H1 (cell line): Measurements from ENCODE around the gene LRRC28. TPM values are rescaled to one million over a fixed set of nuclear protein-coding genes. Genes with fewer than 3 reads are reported as not detected.

Source experiments
- CTCF ChIA-PET: fragments of 300-600 bp; sonication (Branson Sonifier 250); formaldehyde crosslinking; loops from one replicate; lab custom pipeline; 2021; ENCODE audit not compliant: partially characterized antibody; lab: Charles Lee
- POLR2A ChIA-PET: fragments of 300-600 bp; sonication (Branson Sonifier 250); formaldehyde crosslinking; loops from one replicate; lab custom pipeline; 2021; ENCODE audit warnings: inconsistent platforms; ENCODE audit not compliant: partially characterized antibody; lab: Charles Lee
- DNase-seq, 2 experiments: peaks; one replicate each; pipeline versions ENCODE4 v3.0.0 to v3.0.0-alpha.2; 2010 to 2022; ENCODE audit warnings: low spot score in 2 of 2, low read depth in 1 of 2, mixed read lengths in 1 of 2
- FAIRE-seq: peaks from 2 replicates; lab custom pipeline; 2011; peaks lifted over from hg19 to GRCh38; lab: Jason Lieb, UNC
- H2AFZ ChIP-seq: 2 replicates; pipeline ENCODE4 v1.8.1; 2012; ENCODE audit warnings: low read length, inconsistent platforms
- H2AK5ac ChIP-seq: 2 replicates; pipeline ENCODE4 v1.6.1; 2013; ENCODE audit warnings: low read depth, low read length
- H2BK120ac ChIP-seq: replicated peaks from 2 replicates; pipeline ENCODE3; 2013; ENCODE audit warnings: low read depth, low read length, inconsistent platforms
- H2BK12ac ChIP-seq: 2 replicates; pipeline ENCODE4 v1.6.1; 2013; ENCODE audit warnings: low read depth, low read length
- H2BK15ac ChIP-seq: 2 replicates; pipeline ENCODE4 v1.6.1; 2013; ENCODE audit warnings: low read length
- H2BK20ac ChIP-seq: 2 replicates; pipeline ENCODE4 v1.6.1; 2013; ENCODE audit warnings: low read length
- H2BK5ac ChIP-seq: 2 replicates; pipeline ENCODE4 v1.6.1; 2013; ENCODE audit warnings: low read depth, low read length
- H3K14ac ChIP-seq: 2 replicates; pipeline ENCODE4 v1.6.1; 2013; ENCODE audit warnings: inconsistent platforms; ENCODE audit not compliant: insufficient read length
- H3K18ac ChIP-seq: 2 replicates; pipeline ENCODE4 v1.6.1; 2013; ENCODE audit warnings: low read length; ENCODE audit errors: extremely low read depth
- H3K23ac ChIP-seq: 2 replicates; pipeline ENCODE4 v1.6.1; 2013; ENCODE audit warnings: inconsistent platforms; ENCODE audit not compliant: insufficient read length
- H3K23me2 ChIP-seq: 2 replicates; pipeline ENCODE4 v1.6.1; 2013; ENCODE audit warnings: low read depth, low read length
- H3K27ac ChIP-seq: 2 replicates; pipeline ENCODE4 v1.6.1; 2011; ENCODE audit warnings: low read depth, low read length, inconsistent platforms
- H3K27me3 ChIP-seq, 4 experiments: replicated peaks in 1 of 4; 1 replicate in 1 of 4; 2 replicates in 3 of 4; pipeline versions ENCODE4 v1.6.1 to v1.8.1; 2011 to 2013; ENCODE audit warnings: low read length in 3 of 4, mild to moderate bottlenecking in 3 of 4, inconsistent platforms in 2 of 4, mixed read lengths in 2 of 4, moderate library complexity in 1 of 4; ENCODE audit not compliant: control insufficient read depth in 3 of 4, insufficient read depth in 3 of 4; ENCODE audit errors: extremely low read depth in 1 of 4
- H3K36me3 ChIP-seq, 4 experiments: 2 replicates each; pipeline versions ENCODE4 v1.6.1 to v1.8.1; 2011 to 2013; ENCODE audit warnings: mild to moderate bottlenecking in 4 of 4, low read length in 3 of 4, moderate library complexity in 2 of 4, control low read depth in 1 of 4, inconsistent platforms in 1 of 4; ENCODE audit not compliant: insufficient read depth in 4 of 4, control insufficient read depth in 2 of 4
- H3K4ac ChIP-seq: replicated peaks from 2 replicates; pipeline ENCODE3; 2013; ENCODE audit warnings: low read length, low read depth, mixed read lengths, inconsistent platforms; ENCODE audit not compliant: insufficient read length
- H3K4me1 ChIP-seq, 4 experiments: replicated peaks in 1 of 4; 1 replicate in 1 of 4; 2 replicates in 3 of 4; pipeline versions ENCODE4 v1.6.1 to v1.8.1; 2011 to 2013; ENCODE audit warnings: low read length in 3 of 4, inconsistent platforms in 2 of 4, mixed read lengths in 1 of 4; ENCODE audit not compliant: insufficient read depth in 4 of 4, control insufficient read depth in 3 of 4
- H3K4me2 ChIP-seq, 2 experiments: 2 replicates each; pipeline versions ENCODE4 v1.6.1 to v1.8.1; 2011 to 2013; ENCODE audit warnings: low read depth in 2 of 2, low read length in 2 of 2, control low read depth in 1 of 2, inconsistent platforms in 1 of 2, mild to moderate bottlenecking in 1 of 2; ENCODE audit not compliant: insufficient read depth in 1 of 2
- H3K4me3 ChIP-seq, 4 experiments: fragments of 200-600, 300-600 bp in 1 of 4; sonication (generic), shearing (Covaris generic), sonication (Bioruptor Twin) in 1 of 4; 2 replicates each; pipeline versions ENCODE4 v1.5.1 to v1.8.1; 2011 to 2016; ENCODE audit warnings: low read length in 4 of 4, low read depth in 3 of 4, control low read depth in 2 of 4, inconsistent platforms in 2 of 4, mild to moderate bottlenecking in 2 of 4, mixed read lengths in 1 of 4, moderate library complexity in 1 of 4; ENCODE audit not compliant: insufficient read depth in 2 of 4; ENCODE audit errors: extremely low read depth in 1 of 4
- H3K56ac ChIP-seq: replicated peaks from 2 replicates; pipeline ENCODE3; 2013; ENCODE audit warnings: low read depth, mild to moderate bottlenecking, mixed read lengths, low read length, inconsistent platforms; ENCODE audit not compliant: insufficient read length
- H3K79me1 ChIP-seq: 2 replicates; pipeline ENCODE4 v1.6.1; 2013; ENCODE audit warnings: low read depth, low read length, control low read depth
- H3K79me2 ChIP-seq, 2 experiments: 2 replicates each; pipeline versions ENCODE4 v1.6.1 to v1.8.1; 2012 to 2013; ENCODE audit warnings: low read length in 2 of 2, mild to moderate bottlenecking in 2 of 2, inconsistent platforms in 1 of 2; ENCODE audit not compliant: insufficient read depth in 2 of 2, control insufficient read depth in 1 of 2
- H3K9ac ChIP-seq, 4 experiments: replicated peaks in 1 of 4; 1 replicate in 1 of 4; 2 replicates in 3 of 4; pipeline versions ENCODE4 v1.6.1 to v1.8.1; 2011 to 2013; ENCODE audit warnings: low read depth in 3 of 4, low read length in 3 of 4, control low read depth in 2 of 4, mild to moderate bottlenecking in 2 of 4, moderate library complexity in 2 of 4, inconsistent platforms in 1 of 4; ENCODE audit errors: extremely low read depth in 1 of 4
- H3K9me3 ChIP-seq, 2 experiments: 2 replicates each; pipeline versions ENCODE4 v1.6.1 to v1.8.1; 2012 to 2013; ENCODE audit warnings: mild to moderate bottlenecking in 2 of 2, moderate library complexity in 2 of 2, control low read depth in 1 of 2, inconsistent platforms in 1 of 2, low read depth in 1 of 2, low read length in 1 of 2, mixed read lengths in 1 of 2; ENCODE audit not compliant: insufficient read depth in 2 of 2
- H4K20me1 ChIP-seq, 2 experiments: replicated peaks in 1 of 2; 2 replicates each; pipeline versions ENCODE3 to v1.8.1; 2011 to 2013; ENCODE audit warnings: inconsistent platforms in 2 of 2, low read length in 2 of 2, mild to moderate bottlenecking in 1 of 2; ENCODE audit not compliant: insufficient read depth in 2 of 2, control insufficient read depth in 1 of 2
- H4K5ac ChIP-seq: 2 replicates; pipeline ENCODE4 v1.6.1; 2013; ENCODE audit warnings: low read length, low read depth, mixed read lengths, inconsistent platforms; ENCODE audit not compliant: insufficient read length
- H4K8ac ChIP-seq: 2 replicates; pipeline ENCODE4 v1.8.0; 2013; ENCODE audit warnings: mild to moderate bottlenecking, moderate library complexity, low read length, inconsistent platforms; ENCODE audit not compliant: insufficient read depth; ENCODE audit errors: extremely low read depth
- H4K91ac ChIP-seq: replicated peaks from 2 replicates; pipeline ENCODE3; 2013; ENCODE audit warnings: low read length, mixed read lengths, inconsistent platforms; ENCODE audit not compliant: insufficient read length
- ATF3 ChIP-seq: IDR thresholded peaks from 2 replicates; pipeline ENCODE4 v1.6.1; 2011; ENCODE audit warnings: low read depth, mild to moderate bottlenecking, low read length; ENCODE audit not compliant: insufficient read depth
- EGR1 ChIP-seq: IDR thresholded peaks from 2 replicates; pipeline ENCODE4 v1.6.1; 2011; ENCODE audit warnings: low read depth, low read length, borderline replicate concordance
- RAD21 ChIP-seq, 2 experiments: IDR thresholded peaks in 1 of 2; conservative IDR thresholded peaks in 1 of 2; 2 replicates each; pipeline ENCODE4 v1.6.1; 2011; ENCODE audit warnings: low read depth in 2 of 2, low read length in 2 of 2, improper control_type of control experiment in 1 of 2, inconsistent platforms in 1 of 2, mild to moderate bottlenecking in 1 of 2, moderate library complexity in 1 of 2
- WGBS, 2 experiments: shearing (Covaris generic) in 1 of 2; methylation state at CpG; one replicate each; pipeline versions ENCODE4 v1.1.6 to v1.1.7; 2013 to 2015; ENCODE audit warnings: low lambda C conversion rate in 2 of 2, mixed read lengths in 2 of 2, inconsistent platforms in 1 of 2, low coverage in 1 of 2, missing lambda C conversion rate in 1 of 2; ENCODE audit not compliant: insufficient replicate concordance in 2 of 2, insufficient coverage in 1 of 2, insufficient read length in 1 of 2; ENCODE audit errors: extremely low coverage in 1 of 2, missing lambda C conversion rate in 1 of 2; 5-methylcytosine and 5-hydroxymethylcytosine counted together
- polyA plus RNA-seq, 7 experiments: library from polyadenylated mRNA; depleted of rRNA in 3 of 7; stranded (reverse) in 5 of 7; unstranded in 2 of 7; fragments of >200 nt in 5 of 7; fragments of 200-250 nt in 2 of 7; gene quantifications; 1 replicate in 5 of 7; 2 replicates in 1 of 7; 4 replicates in 1 of 7; pipeline versions ENCODE4 v1.2.1 to v1.2.3, GENCODE V29; 2011 to 2013; ENCODE audit warnings: missing spikeins in 2 of 7, mixed read lengths in 2 of 7
- total RNA-seq: library from RNA; stranded (reverse); fragmentation: NEBNext Ultra II Directional; extraction: Animal tissue kit (Norgen Biotek cat#: 25700); gene quantifications from 2 replicates; pipeline ENCODE4 v1.2.1, GENCODE V29; 2021

Gene LRRC28
- total and polyA plus RNA-seq, 2 of the 8 experiments (the other 6 are each of a cell fraction or from before 2014, with no cell fraction given), result 20.2 to 23.3 TPM

DNA sequence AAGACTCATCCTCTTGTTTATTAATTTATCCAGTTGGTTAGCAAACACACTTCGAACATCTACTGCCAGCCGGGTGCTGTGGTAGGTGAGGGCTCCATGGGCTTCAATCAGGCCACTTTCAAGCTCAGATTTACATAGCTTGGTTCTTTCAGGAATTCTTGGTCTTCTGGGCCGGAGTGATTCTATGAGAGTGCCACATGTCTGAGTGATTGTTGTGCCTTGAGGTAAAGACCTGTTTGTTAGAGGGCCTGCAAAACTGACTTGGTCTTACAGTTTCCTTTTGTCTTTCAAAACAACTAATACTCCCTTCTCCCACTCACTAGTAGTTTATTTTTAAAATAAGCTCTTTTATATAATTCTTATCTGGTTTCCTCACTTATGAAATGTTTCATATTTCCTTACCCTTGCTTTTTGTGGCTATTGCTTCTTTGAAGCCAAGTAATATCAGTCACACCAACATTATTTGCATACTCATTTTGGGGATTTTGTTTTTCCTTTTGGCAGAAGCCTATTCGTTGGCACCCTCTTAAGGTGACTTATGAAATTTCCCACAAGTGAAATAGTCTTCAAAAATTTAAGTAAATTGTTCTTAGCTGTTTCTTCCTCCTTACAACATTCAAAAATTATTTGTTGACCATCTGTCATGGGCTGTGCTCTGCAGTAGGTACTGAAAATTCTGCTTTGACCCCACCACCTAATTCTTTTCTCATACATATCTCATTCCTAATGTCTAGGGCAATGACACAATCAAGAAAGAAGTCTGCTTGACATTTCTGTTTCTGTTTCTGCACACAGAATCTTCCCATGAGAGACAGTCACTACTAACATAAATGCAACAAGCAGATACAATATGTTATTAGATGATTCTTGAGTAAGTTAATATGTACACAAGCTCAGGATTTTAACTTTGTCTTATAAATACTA lies 120.2 kb downstream of the LRRC28 start:
- DNase-seq (no peak), FAIRE-seq (no peak)
- POLR2A ChIA-PET, result no interaction called here

More for the DNA sequence above, 120.2 kb downstream of the LRRC28 start:
- no peak overlapping the region for H3K27ac ChIP-seq
- H3K4me1 ChIP-seq, result no peaks in the 10 kb centered on the region; a peak in 2 of 7 replicates
- no peak overlapping the region for H2AFZ ChIP-seq
- no peak overlapping the region for H3K9ac ChIP-seq
- no peaks in the 10 kb centered on the region for H4K20me1 ChIP-seq
- no peaks in the 10 kb centered on the region for H3K79me2 ChIP-seq
- H2AK5ac ChIP-seq, result no peak overlapping the region
- no peaks in the 10 kb centered on the region for H3K79me1 ChIP-seq
- H2BK120ac ChIP-seq, result no peak overlapping the region
- H4K8ac ChIP-seq, result no peak overlapping the region
- no peak overlapping the region for H2BK12ac ChIP-seq
- TF ChIP-seq ATF3 (no peak), RAD21 (IDR thresholded peaks at IDR 0.05 in 1 of 2, conservative IDR thresholded peaks at IDR 0.05 in 1 of 2; ENCODE audit: low read depth in 2 of 2, low read length in 2 of 2) (peak in 1 of 2 experiments; percentile 13; a peak in 1 of 4 replicates), EGR1 (no peak)
- H3K56ac ChIP-seq, result no peak overlapping the region
- H2BK20ac ChIP-seq, result no peak overlapping the region
- no peak overlapping the region for H3K4ac ChIP-seq
- H2BK15ac ChIP-seq, result no peak overlapping the region
- H3K4me2 ChIP-seq, result no peak overlapping the region
- no peak overlapping the region for H2BK5ac ChIP-seq
- no peaks in the 10 kb centered on the region for H3K23me2 ChIP-seq
- H3K23ac ChIP-seq, result no peak overlapping the region
- H3K27me3 ChIP-seq, result no peaks in the 10 kb centered on the region
- no peak overlapping the region for H3K18ac ChIP-seq
- H3K9me3 ChIP-seq, result peaks cover 5 to 13% of the 10 kb centered on the region in 2 experiments; a peak in 2 of 4 replicates
- WGBS, 2 experiments, result 82% methylated on average over 4 of the region's 4 CpGs; no CpG with 5 or more reads in 1 of the 2 experiments
- peaks cover 0 to 3% (median 0%) of the 10 kb centered on the region in 4 experiments; a peak in 1 of 8 replicates for H3K36me3 ChIP-seq
- H4K91ac ChIP-seq, result no peak overlapping the region
- CTCF ChIA-PET, result interaction anchor here (0.6 to 2.5 kb wide), 8 partner anchors 10 to 539 kb away, joined by 3 to 17 read pairs (median 3); no protein-coding TSS in a partner anchor
- no peak overlapping the region for H4K5ac ChIP-seq
- H3K14ac ChIP-seq, result no peak overlapping the region
- H3K4me3 ChIP-seq, result no peak overlapping the region
